WTC11 (cell line): ENCODE data around the gene CGNL1. TPM values are rescaled to one million over a fixed set of nuclear protein-coding genes. Genes with fewer than 3 reads are reported as not detected.

ENCODE experiments used
- ATAC-seq: fragments of 200-7000 bp; cut with Tn5 transposase; 2 replicates; pipeline ENCODE4 v1.10.0; 2021; ENCODE audit warnings: mild to moderate bottlenecking, moderate library complexity
- CTCF ChIA-PET: fragments of 300-600 bp; sonication (Branson Sonifier 250); formaldehyde crosslinking; loops from one replicate; lab custom pipeline; 2021; ENCODE audit warnings: antibody characterized with exemption; lab: Charles Lee
- POLR2A ChIA-PET: fragments of 350-600 bp; sonication (Branson Sonifier 250); formaldehyde crosslinking; loops from one replicate; lab custom pipeline; 2021; ENCODE audit warnings: antibody characterized with exemption; lab: Charles Lee
- DNase-seq: peaks from one replicate; pipeline ENCODE4 v3.0.0; 2021; ENCODE audit warnings: low spot score
- H3K27ac Mint-ChIP-seq: 2 replicates; pipeline ENCODE4 v1.8.0; 2021; ENCODE audit warnings: mixed read lengths
- H3K27me3 Mint-ChIP-seq: 2 replicates; pipeline ENCODE4 v1.8.0; 2021; ENCODE audit warnings: low read depth, mild to moderate bottlenecking, moderate library complexity, mixed read lengths
- H3K36me3 Mint-ChIP-seq: 2 replicates; pipeline ENCODE4 v1.8.0; 2021; ENCODE audit warnings: mixed read lengths
- H3K4me1 Mint-ChIP-seq: 2 replicates; pipeline ENCODE4 v1.8.0; 2022; ENCODE audit warnings: mixed read lengths
- H3K4me3 Mint-ChIP-seq: 2 replicates; pipeline ENCODE4 v1.8.0; 2021; ENCODE audit warnings: mild to moderate bottlenecking, moderate library complexity, mixed read lengths
- H3K9me3 Mint-ChIP-seq: 2 replicates; pipeline ENCODE4 v1.8.0; 2021; ENCODE audit warnings: mixed read lengths
- ATF2 ChIP-seq: sonication (generic); formaldehyde crosslinking; IDR thresholded peaks from 2 replicates; pipeline ENCODE4 v1.8.1; 2022; ENCODE audit warnings: low read depth, missing genetic modification reagents, borderline replicate concordance
- ATF3 ChIP-seq: sonication (generic); formaldehyde crosslinking; conservative IDR thresholded peaks from 2 replicates; pipeline ENCODE4 v1.8.1; 2022; ENCODE audit warnings: mild to moderate bottlenecking, missing genetic modification reagents
- CREB1 ChIP-seq: sonication (generic); formaldehyde crosslinking; IDR thresholded peaks from 2 replicates; pipeline ENCODE4 v1.8.0; 2023; ENCODE audit warnings: mild to moderate bottlenecking, missing genetic modification reagents
- E2F4 ChIP-seq: sonication (generic); formaldehyde crosslinking; IDR thresholded peaks from 2 replicates; pipeline ENCODE4 v1.8.1; 2022; ENCODE audit warnings: low read depth, mild to moderate bottlenecking, moderate library complexity, missing genetic modification reagents, borderline replicate concordance
- ELF4 ChIP-seq: sonication (generic); formaldehyde crosslinking; IDR thresholded peaks from 2 replicates; pipeline ENCODE4 v1.8.1; 2022; ENCODE audit warnings: low read depth, mild to moderate bottlenecking, moderate library complexity, missing genetic modification reagents
- FOXJ3 ChIP-seq: sonication (generic); formaldehyde crosslinking; IDR thresholded peaks from 2 replicates; pipeline ENCODE4 v1.9.0; 2021; ENCODE audit warnings: missing genetic modification reagents, mild to moderate bottlenecking, borderline replicate concordance
- FOXK1 ChIP-seq: sonication (generic); formaldehyde crosslinking; IDR thresholded peaks from 2 replicates; pipeline ENCODE4 v1.8.0; 2022; ENCODE audit warnings: mild to moderate bottlenecking, moderate library complexity, missing genetic modification reagents
- HMGXB4 ChIP-seq: sonication (generic); formaldehyde crosslinking; IDR thresholded peaks from 2 replicates; pipeline ENCODE4 v1.8.1; 2023; ENCODE audit warnings: mild to moderate bottlenecking, moderate library complexity, missing genetic modification reagents
- NFATC4 ChIP-seq: fragments of 250-450 bp; sonication (Bioruptor Pico); IDR thresholded peaks from 2 replicates; pipeline ENCODE4 v1.9.0; 2021; ENCODE audit warnings: mild to moderate bottlenecking
- OVOL2 ChIP-seq: fragments of 250-450 bp; sonication (Bioruptor Pico); IDR thresholded peaks from 2 replicates; pipeline ENCODE4 v1.9.0; 2021; ENCODE audit warnings: mild to moderate bottlenecking, borderline replicate concordance
- STAT6 ChIP-seq: sonication (generic); formaldehyde crosslinking; conservative IDR thresholded peaks from 2 replicates; pipeline ENCODE4 v1.8.1; 2023; ENCODE audit warnings: mild to moderate bottlenecking, low read depth, missing genetic modification reagents, moderate library complexity
- ZMAT4 ChIP-seq: fragments of 250-450 bp; sonication (Bioruptor Pico); IDR thresholded peaks from 2 replicates; pipeline ENCODE4 v1.9.0; 2021; ENCODE audit warnings: mild to moderate bottlenecking
- ZNF317 ChIP-seq: sonication (generic); formaldehyde crosslinking; IDR thresholded peaks from 2 replicates; pipeline ENCODE4 v1.8.1; 2023; ENCODE audit warnings: low read depth, mild to moderate bottlenecking, moderate library complexity, missing genetic modification reagents, borderline replicate concordance
- ZNF423 ChIP-seq: fragments of 250-450 bp; sonication (Bioruptor Pico); IDR thresholded peaks from 2 replicates; pipeline ENCODE4 v2.1.2; 2022; ENCODE audit warnings: mild to moderate bottlenecking, moderate library complexity
- total RNA-seq: library from RNA; stranded (reverse); gene quantifications from 3 replicates; pipeline ENCODE4 v1.2.3, GENCODE V29; 2021
- TF ChIP-seq, protein P1 (sequence below): sonication (generic); formaldehyde crosslinking; IDR thresholded peaks from 2 replicates; pipeline ENCODE4 v1.8.0; 2023; ENCODE audit warnings: missing genetic modification reagents, mild to moderate bottlenecking, borderline replicate concordance
- TF ChIP-seq, protein P2 (sequence below): sonication (generic); formaldehyde crosslinking; IDR thresholded peaks from 2 replicates; pipeline ENCODE4 v1.8.0; 2022; ENCODE audit warnings: mild to moderate bottlenecking, missing genetic modification reagents
- TF ChIP-seq, protein P3 (sequence below): sonication (generic); formaldehyde crosslinking; IDR thresholded peaks from 2 replicates; pipeline ENCODE4 v1.8.1; 2022; ENCODE audit warnings: missing genetic modification reagents, borderline replicate concordance
- TF ChIP-seq, protein P4 (sequence below): sonication (generic); formaldehyde crosslinking; IDR thresholded peaks from 2 replicates; pipeline ENCODE4 v1.8.1; 2022; ENCODE audit warnings: mild to moderate bottlenecking, missing genetic modification reagents, moderate library complexity, borderline replicate concordance

CGNL1 gene
- total RNA-seq, 1 experiment from 2014 or later, result 57.3 TPM

- no peak for TF ChIP-seq E2F4 (CRISPR knock-in tag)
- TF ChIP-seq ATF3, result no peak
- TF ChIP-seq, protein P1, sequence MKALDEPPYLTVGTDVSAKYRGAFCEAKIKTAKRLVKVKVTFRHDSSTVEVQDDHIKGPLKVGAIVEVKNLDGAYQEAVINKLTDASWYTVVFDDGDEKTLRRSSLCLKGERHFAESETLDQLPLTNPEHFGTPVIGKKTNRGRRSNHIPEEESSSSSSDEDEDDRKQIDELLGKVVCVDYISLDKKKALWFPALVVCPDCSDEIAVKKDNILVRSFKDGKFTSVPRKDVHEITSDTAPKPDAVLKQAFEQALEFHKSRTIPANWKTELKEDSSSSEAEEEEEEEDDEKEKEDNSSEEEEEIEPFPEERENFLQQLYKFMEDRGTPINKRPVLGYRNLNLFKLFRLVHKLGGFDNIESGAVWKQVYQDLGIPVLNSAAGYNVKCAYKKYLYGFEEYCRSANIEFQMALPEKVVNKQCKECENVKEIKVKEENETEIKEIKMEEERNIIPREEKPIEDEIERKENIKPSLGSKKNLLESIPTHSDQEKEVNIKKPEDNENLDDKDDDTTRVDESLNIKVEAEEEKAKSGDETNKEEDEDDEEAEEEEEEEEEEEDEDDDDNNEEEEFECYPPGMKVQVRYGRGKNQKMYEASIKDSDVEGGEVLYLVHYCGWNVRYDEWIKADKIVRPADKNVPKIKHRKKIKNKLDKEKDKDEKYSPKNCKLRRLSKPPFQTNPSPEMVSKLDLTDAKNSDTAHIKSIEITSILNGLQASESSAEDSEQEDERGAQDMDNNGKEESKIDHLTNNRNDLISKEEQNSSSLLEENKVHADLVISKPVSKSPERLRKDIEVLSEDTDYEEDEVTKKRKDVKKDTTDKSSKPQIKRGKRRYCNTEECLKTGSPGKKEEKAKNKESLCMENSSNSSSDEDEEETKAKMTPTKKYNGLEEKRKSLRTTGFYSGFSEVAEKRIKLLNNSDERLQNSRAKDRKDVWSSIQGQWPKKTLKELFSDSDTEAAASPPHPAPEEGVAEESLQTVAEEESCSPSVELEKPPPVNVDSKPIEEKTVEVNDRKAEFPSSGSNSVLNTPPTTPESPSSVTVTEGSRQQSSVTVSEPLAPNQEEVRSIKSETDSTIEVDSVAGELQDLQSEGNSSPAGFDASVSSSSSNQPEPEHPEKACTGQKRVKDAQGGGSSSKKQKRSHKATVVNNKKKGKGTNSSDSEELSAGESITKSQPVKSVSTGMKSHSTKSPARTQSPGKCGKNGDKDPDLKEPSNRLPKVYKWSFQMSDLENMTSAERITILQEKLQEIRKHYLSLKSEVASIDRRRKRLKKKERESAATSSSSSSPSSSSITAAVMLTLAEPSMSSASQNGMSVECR (CRISPR knock-in tag), result no peak
- no peak for TF ChIP-seq NFATC4 (CRISPR knock-in tag)
- TF ChIP-seq, protein P2, sequence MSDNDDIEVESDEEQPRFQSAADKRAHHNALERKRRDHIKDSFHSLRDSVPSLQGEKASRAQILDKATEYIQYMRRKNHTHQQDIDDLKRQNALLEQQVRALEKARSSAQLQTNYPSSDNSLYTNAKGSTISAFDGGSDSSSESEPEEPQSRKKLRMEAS (CRISPR knock-in tag), result no peak
- no peak for TF ChIP-seq ELF4
- no peak for TF ChIP-seq OVOL2 (CRISPR knock-in tag)
- TF ChIP-seq HMGXB4, result no peak
- no peak for TF ChIP-seq ATF2 (CRISPR knock-in tag)
- TF ChIP-seq ZNF317, result no peak
- no peak for TF ChIP-seq CREB1 (CRISPR knock-in tag)
Measured at GRCh38 chr15:57424628-57425405, 48.5 kb downstream of the CGNL1 start (continued).

- POLR2A ChIA-PET, result no interaction called here
- CTCF ChIA-PET, result no interaction called here
- Mint-ChIP-seq H3K27me3 (no peaks in the 10 kb centered on the region), H3K36me3 (peaks cover 2% of the 10 kb centered on the region; the same call in 1 of the 2 replicates), H3K27ac (no peak overlapping the region), H3K4me3 (no peak overlapping the region), H3K9me3 (no peaks in the 10 kb centered on the region), H3K4me1 (peaks cover 83% of the 10 kb centered on the region)
- no peak for DNase-seq
- peak; percentile 48 for ATAC-seq
- no peak for TF ChIP-seq STAT6 (CRISPR knock-in tag)
- no peak for TF ChIP-seq FOXK1 (CRISPR knock-in tag)
- TF ChIP-seq, protein P3, sequence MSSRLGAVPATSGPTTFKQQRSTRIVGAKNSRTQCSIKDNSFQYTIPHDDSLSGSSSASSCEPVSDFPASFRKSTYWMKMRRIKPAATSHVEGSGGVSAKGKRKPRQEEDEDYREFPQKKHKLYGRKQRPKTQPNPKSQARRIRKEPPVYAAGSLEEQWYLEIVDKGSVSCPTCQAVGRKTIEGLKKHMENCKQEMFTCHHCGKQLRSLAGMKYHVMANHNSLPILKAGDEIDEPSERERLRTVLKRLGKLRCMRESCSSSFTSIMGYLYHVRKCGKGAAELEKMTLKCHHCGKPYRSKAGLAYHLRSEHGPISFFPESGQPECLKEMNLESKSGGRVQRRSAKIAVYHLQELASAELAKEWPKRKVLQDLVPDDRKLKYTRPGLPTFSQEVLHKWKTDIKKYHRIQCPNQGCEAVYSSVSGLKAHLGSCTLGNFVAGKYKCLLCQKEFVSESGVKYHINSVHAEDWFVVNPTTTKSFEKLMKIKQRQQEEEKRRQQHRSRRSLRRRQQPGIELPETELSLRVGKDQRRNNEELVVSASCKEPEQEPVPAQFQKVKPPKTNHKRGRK (CRISPR knock-in tag), result no peak
- TF ChIP-seq, protein P4, sequence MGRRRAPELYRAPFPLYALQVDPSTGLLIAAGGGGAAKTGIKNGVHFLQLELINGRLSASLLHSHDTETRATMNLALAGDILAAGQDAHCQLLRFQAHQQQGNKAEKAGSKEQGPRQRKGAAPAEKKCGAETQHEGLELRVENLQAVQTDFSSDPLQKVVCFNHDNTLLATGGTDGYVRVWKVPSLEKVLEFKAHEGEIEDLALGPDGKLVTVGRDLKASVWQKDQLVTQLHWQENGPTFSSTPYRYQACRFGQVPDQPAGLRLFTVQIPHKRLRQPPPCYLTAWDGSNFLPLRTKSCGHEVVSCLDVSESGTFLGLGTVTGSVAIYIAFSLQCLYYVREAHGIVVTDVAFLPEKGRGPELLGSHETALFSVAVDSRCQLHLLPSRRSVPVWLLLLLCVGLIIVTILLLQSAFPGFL (CRISPR knock-in tag), result no peak
- no peak for TF ChIP-seq ZMAT4
- no peak for TF ChIP-seq ZNF423 (CRISPR knock-in tag)
- TF ChIP-seq FOXJ3 (CRISPR knock-in tag), result no peak
Measured at GRCh38 chr15:57425842-57426241, 49.5 kb downstream of the CGNL1 start.
